Measurements from ENCODE around the gene MLXIP. TPM values are rescaled to one million over a fixed set of nuclear protein-coding genes. Genes with fewer than 3 reads are reported as not detected.

The MLXIP gene
- total and polyA plus RNA-seq, 9 of the 15 experiments (the other 6 are each of a cell fraction or from before 2014, with no cell fraction given), result 2.2 to 66.3 (median 18.1) TPM

GRCh38 chr12:122187466-122187865 lies 108.9 kb downstream of the MLXIP start:
- no peak for TF ChIP-seq XRCC3 (IDR thresholded peaks at IDR 0.05)
- Histone ChIP-seq H3K27ac (ENCODE audit: extremely low read depth, low read depth, low read length) (no peak overlapping the region), H3K9ac (ENCODE audit: insufficient read depth in 1 of 2, low read depth in 2 of 2, low read length in 2 of 2) (no peak overlapping the region), H3K9me3 (replicated peaks; ENCODE audit: control insufficient read depth, insufficient read depth, low read depth, low read length) (no peaks in the 10 kb centered on the region), H3K4me3 (no peak overlapping the region), H3K36me3 (ENCODE audit: control insufficient read depth, insufficient read depth, low read length) (no peaks in the 10 kb centered on the region), H3K79me2 (ENCODE audit: control insufficient read depth, insufficient read depth, low read length) (no peaks in the 10 kb centered on the region), H3K4me1 (replicated peaks in 1 of 2; ENCODE audit: control insufficient read depth in 2 of 2, insufficient read depth in 2 of 2, low read length in 2 of 2) (peaks cover 5 to 19% of the 10 kb centered on the region in 2 experiments; a peak in 4 of 5 replicates), H3K9me1 (ENCODE audit: control insufficient read depth, insufficient read depth, low read length) (no peaks in the 10 kb centered on the region), H3K4me2 (ENCODE audit: insufficient read depth, low read length) (no peak overlapping the region), H3K27me3 (ENCODE audit: control insufficient read depth in 2 of 2, insufficient read depth in 2 of 2, low read length in 2 of 2) (no peaks in the 10 kb centered on the region), H4K20me1 (replicated peaks; ENCODE audit: control insufficient read depth, insufficient read depth, low read length) (no peaks in the 10 kb centered on the region), H2AFZ (ENCODE audit: low read depth, low read length) (no peak overlapping the region)
- 51% methylated on average over 12 of the region's 12 CpGs for WGBS (ENCODE audit: insufficient coverage, low coverage, missing lambda C conversion rate)
- DNase-seq (ENCODE audit: extremely low read depth in 1 of 4, low spot score in 3 of 4), result peak in 1 of 4 experiments; percentile 5
- CTCF ChIA-PET (ENCODE audit: low intra/inter-chr PET ratio), result no interaction called here
- POLR2A ChIA-PET, result no interaction called here
- in situ Hi-C loops (cut with MboI) (no loop called here), intact Hi-C loops (cut with micrococcal nuclease) (no loop called here)
- ATAC-seq, result no peak
- FAIRE-seq, result no peak
- no TSS peak for BruUV-seq (replicated peaks)

GRCh38 chr12:122189626-122190475 lies 111.3 kb downstream of the MLXIP start:
- H3K27me3 ChIP-seq (ENCODE audit: control insufficient read depth in 2 of 2, insufficient read depth in 2 of 2, low read length in 2 of 2), result no peaks in the 10 kb centered on the region
- CTCF ChIA-PET (ENCODE audit: low intra/inter-chr PET ratio), result interaction anchor here (1.0 to 2.1 kb wide), 3 partner anchors 13 to 135 kb away, joined by 3 to 19 read pairs (median 8); no protein-coding TSS in a partner anchor
- H3K4me1 ChIP-seq (replicated peaks in 1 of 2; ENCODE audit: control insufficient read depth in 2 of 2, insufficient read depth in 2 of 2, low read length in 2 of 2), result peaks cover 5 to 19% of the 10 kb centered on the region in 2 experiments; a peak in 4 of 5 replicates
- no TSS peak for BruUV-seq (replicated peaks)
- peak overlapping the region in 1 of 2 experiments; percentile 23; a peak in 2 of 4 replicates for H3K9ac ChIP-seq (ENCODE audit: insufficient read depth in 1 of 2, low read depth in 2 of 2, low read length in 2 of 2)
- in situ Hi-C loops (cut with MboI) (loop anchor here (5.0 kb wide), 1 partner anchor 148 kb away; no protein-coding TSS in a partner anchor), intact Hi-C loops (cut with micrococcal nuclease) (loop anchor here (2.0 to 5.0 kb wide), 2 partner anchors 33 to 59 kb away; no protein-coding TSS in a partner anchor)
- WGBS (ENCODE audit: insufficient coverage, low coverage, missing lambda C conversion rate), result 53% methylated on average over 32 of the region's 34 CpGs
- peaks cover 2% of the 10 kb centered on the region; the same call in 1 of the 2 replicates for H3K9me3 ChIP-seq (replicated peaks; ENCODE audit: control insufficient read depth, insufficient read depth, low read depth, low read length)
- H2AFZ ChIP-seq (ENCODE audit: low read depth, low read length), result no peak overlapping the region
- H4K20me1 ChIP-seq (replicated peaks; ENCODE audit: control insufficient read depth, insufficient read depth, low read length), result no peaks in the 10 kb centered on the region
- H3K9me1 ChIP-seq (ENCODE audit: control insufficient read depth, insufficient read depth, low read length), result no peaks in the 10 kb centered on the region
- H3K36me3 ChIP-seq (ENCODE audit: control insufficient read depth, insufficient read depth, low read length), result no peaks in the 10 kb centered on the region
- no peaks in the 10 kb centered on the region for H3K79me2 ChIP-seq (ENCODE audit: control insufficient read depth, insufficient read depth, low read length)
- H3K4me2 ChIP-seq (ENCODE audit: insufficient read depth, low read length), result no peak overlapping the region
- DNase-seq (ENCODE audit: extremely low read depth in 1 of 4, low spot score in 3 of 4), result peak in 1 of 4 experiments; percentile 8
- no peak; the same call in 2 of the 3 replicates for ATAC-seq
- H3K4me3 ChIP-seq, result no peak overlapping the region
- FAIRE-seq, result no peak
- POLR2A ChIA-PET, result interaction anchor here (1.6 kb wide), 1 partner anchor 93 kb away, joined by 5 read pairs; no protein-coding TSS in a partner anchor
- no peak overlapping the region for H3K27ac ChIP-seq (ENCODE audit: extremely low read depth, low read depth, low read length)
- no peak for TF ChIP-seq POLR2AphosphoS5 (IDR thresholded peaks at IDR 0.05; ENCODE audit: control insufficient read depth, insufficient read depth, low read depth, low read length)
- no peak for TF ChIP-seq JUND (IDR thresholded peaks at IDR 0.05; ENCODE audit: borderline replicate concordance, low read depth, low read length)
- TF ChIP-seq JUND (tag; IDR thresholded peaks at IDR 0.05; ENCODE audit: borderline replicate concordance, low read depth, low read length), result no peak
- TF ChIP-seq TAL1 (IDR thresholded peaks at IDR 0.05), result no peak
- no peak for TF ChIP-seq SIX5 (IDR thresholded peaks at IDR 0.05; ENCODE audit: borderline replicate concordance in 1 of 2, insufficient read depth in 1 of 2, low read depth in 1 of 2, low read length in 2 of 2)
- no peak for TF ChIP-seq ZBTB26 (CRISPR knock-in tag; IDR thresholded peaks at IDR 0.05)
- no peak for TF ChIP-seq NFIX (CRISPR knock-in tag; IDR thresholded peaks at IDR 0.05; ENCODE audit: low read depth)
- TF ChIP-seq C11orf30 (IDR thresholded peaks at IDR 0.05; ENCODE audit: low read depth), result no peak
- no peak for TF ChIP-seq PHF8 (IDR thresholded peaks at IDR 0.05; ENCODE audit: borderline replicate concordance, low read length)
- TF ChIP-seq PKNOX1 (IDR thresholded peaks at IDR 0.05), result no peak
- no peak for TF ChIP-seq LARP7 (IDR thresholded peaks at IDR 0.05)

Measured in K562 (cell line).